Measurements from ENCODE around the gene KLK1. TPM values are rescaled to one million over a fixed set of nuclear protein-coding genes. Genes with fewer than 3 reads are reported as not detected.

The KLK1 gene
- total RNA-seq, 6 experiments from 2014 or later = not detected

GRCh38 chr19:50795664-50796073 is 27.9 kb downstream of the KLK1 start:
- Histone ChIP-seq H3K27ac (no peak overlapping the region), H3K27me3 (no peaks in the 10 kb centered on the region), H3K4me3 (no peak overlapping the region), H3K36me3 (peaks cover 0 to 12% (median 5%) of the 10 kb centered on the region in 4 donors), H3K4me1 (no peaks in the 10 kb centered on the region), H3K9me3 (no peaks in the 10 kb centered on the region)
- DNase-seq = no peak
- TF ChIP-seq, protein P1, sequence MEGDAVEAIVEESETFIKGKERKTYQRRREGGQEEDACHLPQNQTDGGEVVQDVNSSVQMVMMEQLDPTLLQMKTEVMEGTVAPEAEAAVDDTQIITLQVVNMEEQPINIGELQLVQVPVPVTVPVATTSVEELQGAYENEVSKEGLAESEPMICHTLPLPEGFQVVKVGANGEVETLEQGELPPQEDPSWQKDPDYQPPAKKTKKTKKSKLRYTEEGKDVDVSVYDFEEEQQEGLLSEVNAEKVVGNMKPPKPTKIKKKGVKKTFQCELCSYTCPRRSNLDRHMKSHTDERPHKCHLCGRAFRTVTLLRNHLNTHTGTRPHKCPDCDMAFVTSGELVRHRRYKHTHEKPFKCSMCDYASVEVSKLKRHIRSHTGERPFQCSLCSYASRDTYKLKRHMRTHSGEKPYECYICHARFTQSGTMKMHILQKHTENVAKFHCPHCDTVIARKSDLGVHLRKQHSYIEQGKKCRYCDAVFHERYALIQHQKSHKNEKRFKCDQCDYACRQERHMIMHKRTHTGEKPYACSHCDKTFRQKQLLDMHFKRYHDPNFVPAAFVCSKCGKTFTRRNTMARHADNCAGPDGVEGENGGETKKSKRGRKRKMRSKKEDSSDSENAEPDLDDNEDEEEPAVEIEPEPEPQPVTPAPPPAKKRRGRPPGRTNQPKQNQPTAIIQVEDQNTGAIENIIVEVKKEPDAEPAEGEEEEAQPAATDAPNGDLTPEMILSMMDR (IDR thresholded peaks at IDR 0.05) = no peak
- no peak for TF ChIP-seq POLR2A (IDR thresholded peaks at IDR 0.05)
- no peak for ATAC-seq
- 88% methylated on average over 3 of the region's 4 CpGs for WGBS (ENCODE audit: insufficient coverage, low coverage, low lambda C conversion rate, missing lambda C conversion rate)
- intact Hi-C loops (cut with DNase I) = no loop called here

- Histone ChIP-seq H3K27ac (no peak overlapping the region), H3K9me3 (no peaks in the 10 kb centered on the region), H3K27me3 (no peaks in the 10 kb centered on the region), H3K4me1 (no peaks in the 10 kb centered on the region), H3K36me3 (peaks cover 0 to 12% (median 5%) of the 10 kb centered on the region in 4 donors), H3K4me3 (no peak overlapping the region)
- WGBS (ENCODE audit: insufficient coverage, low coverage, low lambda C conversion rate, missing lambda C conversion rate) = no CpG with 5 or more reads among the region's 18 CpGs
- peak in 2 of 4 donors; percentile 15 to 28 for ATAC-seq
- no peak for DNase-seq
- intact Hi-C loops (cut with DNase I) = no loop called here
- TF ChIP-seq POLR2A (IDR thresholded peaks at IDR 0.05) = no peak
- TF ChIP-seq, protein P1 (IDR thresholded peaks at IDR 0.05) = no peak
These were observed 28.5 kb downstream of the KLK1 start for GRCh38 chr19:50794876-50795663.

DNA sequence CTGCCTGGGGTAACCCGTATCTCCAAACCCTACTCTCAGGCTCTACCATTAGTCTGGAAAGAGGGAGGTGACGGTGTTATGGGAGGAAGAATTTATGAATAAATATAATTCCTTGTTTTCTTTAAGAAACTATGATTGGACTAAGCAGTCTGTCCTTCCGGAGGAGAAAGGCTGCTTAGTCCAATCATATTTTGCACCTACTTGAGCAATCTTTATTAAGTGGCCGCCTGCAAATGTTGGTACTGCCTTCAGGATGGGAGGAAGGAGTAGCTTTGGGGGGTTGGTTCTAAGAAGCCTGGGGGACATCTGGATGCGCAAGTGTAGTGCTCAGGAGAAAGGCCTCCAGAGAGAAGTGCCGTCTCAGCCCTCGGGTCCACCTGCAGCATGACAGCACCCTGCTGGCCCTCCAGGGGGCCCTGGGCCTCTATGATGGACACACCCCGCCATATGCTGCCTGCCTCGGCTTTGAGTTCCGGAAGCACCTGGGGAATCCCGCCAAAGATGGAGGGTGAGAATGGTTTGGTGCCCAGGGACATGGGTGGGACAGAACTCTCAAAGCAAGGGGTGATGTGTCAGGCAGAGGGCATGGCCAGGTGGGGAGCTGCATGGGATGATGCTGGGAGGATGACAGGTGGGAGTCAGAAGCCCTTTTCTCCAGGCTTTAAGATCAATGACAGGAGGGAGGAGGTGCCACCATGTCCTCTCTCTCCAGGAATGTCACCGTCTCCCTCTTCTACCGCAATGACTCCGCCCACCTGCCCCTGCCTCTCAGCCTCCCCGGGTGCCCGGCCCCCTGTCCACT is 29.3 kb downstream of the KLK1 start:
- 34% methylated on average over 9 of the region's 16 CpGs for WGBS (ENCODE audit: insufficient coverage, low coverage, low lambda C conversion rate, missing lambda C conversion rate)
- Histone ChIP-seq H3K27me3 (no peaks in the 10 kb centered on the region), H3K4me3 (no peak overlapping the region), H3K9me3 (no peaks in the 10 kb centered on the region), H3K27ac (no peak overlapping the region), H3K4me1 (no peaks in the 10 kb centered on the region), H3K36me3 (peaks cover 0 to 12% (median 5%) of the 10 kb centered on the region in 4 donors)
- intact Hi-C loops (cut with DNase I) = no loop called here
- no peak for TF ChIP-seq POLR2A (IDR thresholded peaks at IDR 0.05)
- TF ChIP-seq, protein P1 (IDR thresholded peaks at IDR 0.05) = no peak
- ATAC-seq (peak in 1 of 4 donors; percentile 16), DNase-seq (no peak)

DNA sequence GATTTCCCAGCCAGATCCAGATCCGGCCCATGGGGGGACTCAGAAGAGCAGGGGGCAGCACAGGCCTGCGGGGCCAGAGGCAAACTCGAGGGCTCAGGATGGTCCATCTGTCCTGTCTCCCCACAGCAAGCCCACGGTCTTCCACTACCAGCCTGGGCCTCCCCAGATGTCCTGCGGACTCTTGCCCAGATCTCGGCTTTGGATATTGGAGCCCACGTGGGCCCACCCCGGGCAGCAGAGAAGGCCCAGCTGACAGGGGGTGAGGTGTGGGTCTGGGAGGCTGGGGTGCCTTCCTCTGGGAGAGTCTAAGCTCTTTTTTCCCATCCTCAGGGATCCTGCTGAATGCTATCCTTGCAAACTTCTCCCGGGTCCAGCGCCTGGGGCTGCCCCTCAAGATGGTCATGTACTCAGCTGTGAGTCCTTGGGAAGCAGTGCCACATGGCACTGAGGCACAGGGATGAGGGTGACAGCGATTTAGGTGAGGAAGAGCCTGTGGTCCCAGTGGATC is 30.0 kb downstream of the KLK1 start:
- Histone ChIP-seq H3K4me1 (no peaks in the 10 kb centered on the region), H3K27ac (no peak overlapping the region), H3K9me3 (no peaks in the 10 kb centered on the region), H3K36me3 (peaks cover 0 to 9% (median 4%) of the 10 kb centered on the region in 4 donors), H3K27me3 (no peaks in the 10 kb centered on the region), H3K4me3 (no peak overlapping the region)
- TF ChIP-seq, protein P1 (IDR thresholded peaks at IDR 0.05) = no peak
- no peak for TF ChIP-seq POLR2A (IDR thresholded peaks at IDR 0.05)
- WGBS (ENCODE audit: insufficient coverage, low coverage, low lambda C conversion rate, missing lambda C conversion rate) = 13% methylated on average over 1 of the region's 11 CpGs
- DNase-seq (no peak), ATAC-seq (no peak)
- intact Hi-C loops (cut with DNase I) = no loop called here

Measured in right lobe of liver (tissue), 6 donors.